ENCODE measurements around the gene AZGP1.

GRCh38 chr7:99943641-99944496 lies 32.0 kb downstream of the AZGP1 start:
- no peak for TF ChIP-seq CTCF (optimal IDR thresholded peaks at IDR 0.05 in 1 of 3, IDR thresholded peaks at IDR 0.05 in 1 of 3, conservative IDR thresholded peaks at IDR 0.05 in 1 of 3; ENCODE audit: extremely low read depth in 1 of 3, insufficient read depth in 2 of 3, low read length in 3 of 3)
- TF ChIP-seq EZH2 (IDR thresholded peaks at IDR 0.05; ENCODE audit: low read length) = no peak
